Esophagus muscularis mucosa (tissue), 4 donors: ENCODE data around the gene RASSF1. TPM values are rescaled to one million over a fixed set of nuclear protein-coding genes. Genes with fewer than 3 reads are reported as not detected.
A peak's percentile ranks its signal among the peaks of the same experiment; 100 is the strongest.

Source experiments
- DNase-seq: peaks from one replicate; pipeline ENCODE4 v3.0.0-alpha.2; 2017; ENCODE audit errors: extremely low spot score
- H3K27ac ChIP-seq, 4 donors: fragments of 200-600 bp; sonication (generic); replicated peaks in 1 of 4; 1 replicate in 3 of 4; 2 replicates in 1 of 4; pipeline ENCODE4 v1.5.1; 2016 to 2019; ENCODE audit warnings: mild to moderate bottlenecking in 1 of 4
- H3K27me3 ChIP-seq, 4 donors: fragments of 200-600 bp; sonication (generic); one replicate each; pipeline versions ENCODE4 v1.5.1 to v1.6.0; 2016 to 2019
- H3K36me3 ChIP-seq, 4 donors: fragments of 200-600 bp; sonication (generic); one replicate each; pipeline ENCODE4 v1.5.1; 2016 to 2019
- H3K4me1 ChIP-seq, 4 donors: fragments of 200-600 bp; sonication (generic); one replicate each; pipeline ENCODE4 v1.5.1; 2016 to 2019
- H3K4me3 ChIP-seq, 4 donors: fragments of 200-600 bp; sonication (generic); 1 replicate in 2 of 4; 2 replicates in 2 of 4; pipeline ENCODE4 v1.5.1; 2016 to 2019; ENCODE audit warnings: mild to moderate bottlenecking in 4 of 4, moderate library complexity in 1 of 4
- H3K9me3 ChIP-seq, 4 donors: fragments of 200-600 bp; sonication (generic); 1 replicate in 3 of 4; 2 replicates in 1 of 4; pipeline ENCODE4 v1.5.1; 2016 to 2019
- CTCF ChIP-seq, 3 experiments: fragments of 200-600 bp in 2 of 3; fragments of 450-650 bp in 1 of 3; sonication (generic) in 2 of 3; IDR thresholded peaks; one replicate each; pipeline ENCODE4 v1.5.1; 2017 to 2019; ENCODE audit warnings: antibody characterized with exemption in 3 of 3, mild to moderate bottlenecking in 2 of 3, moderate library complexity in 1 of 3
- EP300 ChIP-seq: sonication (generic); formaldehyde crosslinking; IDR thresholded peaks from one replicate; pipeline ENCODE4 v1.6.1; 2017; ENCODE audit warnings: antibody characterized with exemption
- POLR2A ChIP-seq: fragments of 450-650 bp; IDR thresholded peaks from one replicate; pipeline ENCODE4 v1.6.1; 2017; ENCODE audit warnings: antibody characterized with exemption, moderate library complexity, mild to moderate bottlenecking, low read depth
- POLR2AphosphoS5 ChIP-seq, 2 donors: sonication (generic); formaldehyde crosslinking; IDR thresholded peaks; one replicate each; pipeline ENCODE4 v1.6.1; 2017; ENCODE audit warnings: antibody characterized with exemption in 2 of 2
- WGBS: methylation state at CpG from one replicate; pipeline ENCODE4 v1.1.5; 2018; 5-methylcytosine and 5-hydroxymethylcytosine counted together
- intact Hi-C: fragments of 100-400 bp; cut with DNase I; formaldehyde crosslinking; loops from one replicate; pipeline ENCODE4 v1.15.1; 2023
- total RNA-seq, 4 donors: library from RNA; depleted of rRNA; stranded (reverse); fragments of >200 nt; gene quantifications; one replicate each; pipeline versions ENCODE4 v1.1.0 to v1.2.1, GENCODE V29; 2016

Gene RASSF1
- total RNA-seq, 4 donors from 2014 or later, result 28.7 to 44.2 (median 33.2) TPM

- intact Hi-C loops, result no loop called here
- 88% methylated on average over 8 of the region's 8 CpGs for WGBS
These were observed 14.5 kb downstream of the RASSF1 start for GRCh38 chr3:50326182-50326541.

GRCh38 chr3:50325497-50326181, 15.0 kb downstream of the RASSF1 start:
- whole genome bisulfite sequencing, result 85% methylated on average over 11 of the region's 11 CpGs
- Histone ChIP-seq H3K36me3 (peaks cover 20 to 42% (median 37%) of the 10 kb centered on the region in 4 donors), H3K4me3 (no peak overlapping the region), H3K9me3 (no peaks in the 10 kb centered on the region), H3K27me3 (no peaks in the 10 kb centered on the region), H3K27ac (peak overlapping the region in 3 of 4 donors; percentile 93 to 95 (median 93)), H3K4me1 (peaks cover 34 to 71% (median 67%) of the 10 kb centered on the region in 4 donors)
- no peak for DNase-seq
- TF ChIP-seq CTCF (IDR thresholded peaks at IDR 0.05) (no peak), EP300 (no peak), POLR2AphosphoS5 (IDR thresholded peaks at IDR 0.05) (no peak), POLR2A (no peak)
- intact Hi-C loops, result no loop called here

More at GRCh38 chr3:50326182-50326541, 14.5 kb downstream of the RASSF1 start:
- H3K36me3 ChIP-seq, result peaks cover 25 to 47% (median 42%) of the 10 kb centered on the region in 4 donors
- DNase-seq, result no peak
- no peaks in the 10 kb centered on the region for H3K27me3 ChIP-seq
- TF ChIP-seq POLR2AphosphoS5 (IDR thresholded peaks at IDR 0.05), result no peak
- TF ChIP-seq POLR2A, result no peak
- TF ChIP-seq EP300, result no peak
- no peak for TF ChIP-seq CTCF (IDR thresholded peaks at IDR 0.05)
- H3K27ac ChIP-seq, result peak overlapping the region in 1 of 4 donors; percentile 95
- H3K4me1 ChIP-seq, result peaks cover 33 to 70% (median 65%) of the 10 kb centered on the region in 4 donors
- H3K4me3 ChIP-seq, result no peak overlapping the region
- H3K9me3 ChIP-seq, result no peaks in the 10 kb centered on the region

GRCh38 chr3:50325113-50325480, 15.5 kb downstream of the RASSF1 start:
- H3K36me3 ChIP-seq, result peaks cover 15 to 39% (median 35%) of the 10 kb centered on the region in 4 donors
- H3K4me1 ChIP-seq, result peaks cover 39 to 76% (median 72%) of the 10 kb centered on the region in 4 donors
- no peaks in the 10 kb centered on the region for H3K27me3 ChIP-seq
- TF ChIP-seq CTCF (IDR thresholded peaks at IDR 0.05), result no peak
- TF ChIP-seq POLR2A, result no peak
- no peak for TF ChIP-seq EP300
- TF ChIP-seq POLR2AphosphoS5 (IDR thresholded peaks at IDR 0.05), result no peak
- H3K4me3 ChIP-seq, result no peak overlapping the region
- intact Hi-C loops, result no loop called here
- DNase-seq, result no peak
- 100% methylated on average over 2 of the region's 2 CpGs for WGBS
- no peaks in the 10 kb centered on the region for H3K9me3 ChIP-seq
- H3K27ac ChIP-seq, result peak overlapping the region; percentile 93 to 95 (median 93)

- Histone ChIP-seq H3K27ac (peak overlapping the region; percentile 93 to 95 (median 93)), H3K4me3 (no peak overlapping the region), H3K9me3 (no peaks in the 10 kb centered on the region), H3K4me1 (peaks cover 45 to 82% (median 78%) of the 10 kb centered on the region in 4 donors), H3K27me3 (no peaks in the 10 kb centered on the region), H3K36me3 (peaks cover 10 to 39% (median 34%) of the 10 kb centered on the region in 4 donors)
- intact Hi-C loops, result no loop called here
- 43% methylated on average over 3 of the region's 4 CpGs for whole genome bisulfite sequencing
- TF ChIP-seq POLR2A, result no peak
- TF ChIP-seq CTCF (IDR thresholded peaks at IDR 0.05), result peak; percentile 77 to 87 (median 79)
- peak in 1 of 2 donors; percentile 34 for TF ChIP-seq POLR2AphosphoS5 (IDR thresholded peaks at IDR 0.05)
- TF ChIP-seq EP300, result no peak
- no peak for DNase-seq
These were observed 16.1 kb downstream of the RASSF1 start for GRCh38 chr3:50324351-50325112.
